SIG-M5 treated with dmso at 0.1 percent for 504 hours (cell line): ENCODE data around the gene DCAF6.
"Not testable (repeated sequence)": the region's sequence is repeated elsewhere in the genome, so short reads cannot be mapped to it uniquely, and the experiment has no call there.

Experiments
- DNase-seq: peaks from one replicate; lab custom pipeline; 2025; ENCODE audit not compliant: unreplicated experiment; lab: John Stamatoyannopoulos, UW

The DCAF6 gene

DNA sequence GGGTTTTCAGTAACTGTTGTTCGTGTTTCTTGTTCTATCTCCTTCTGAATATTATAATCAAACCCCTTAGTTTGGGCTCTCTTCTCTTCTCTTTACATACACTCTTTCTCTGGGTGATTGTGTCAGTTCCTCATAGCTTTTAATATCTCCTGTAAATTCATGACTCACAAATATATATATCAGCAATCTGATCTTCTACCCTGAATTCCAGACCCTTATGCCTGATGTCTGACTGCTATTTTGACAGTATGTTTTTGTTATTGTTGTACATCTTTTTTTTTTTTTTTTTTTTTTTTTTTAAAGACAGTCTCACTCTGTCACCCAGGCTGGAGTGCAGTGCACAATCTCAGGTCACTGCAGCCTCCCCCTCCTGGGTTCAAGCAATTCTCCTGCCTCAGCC, 71.2 kb downstream of the DCAF6 start:
- DNase-seq: peak; percentile 6

DNA sequence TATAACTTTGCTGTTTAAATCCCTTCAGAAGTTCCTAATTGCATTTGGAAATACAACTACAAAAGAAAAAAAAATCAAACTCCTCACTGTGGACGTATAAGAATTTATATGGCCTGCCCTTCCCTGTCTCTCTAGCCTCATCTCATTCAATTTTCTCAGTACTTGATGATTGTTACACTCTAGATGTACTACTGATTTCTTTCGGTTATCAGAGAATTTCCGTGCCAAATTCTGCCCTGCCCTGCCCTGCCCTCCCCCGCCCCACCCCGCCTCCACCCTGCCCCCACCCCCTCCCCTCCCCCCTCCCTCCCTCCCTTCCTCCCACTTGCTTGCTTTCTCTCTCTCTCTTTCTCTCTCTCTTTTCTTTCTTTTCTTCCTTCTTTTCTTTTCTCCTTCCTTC, 72.1 kb downstream of the DCAF6 start:
- DNase-seq: no peak

DNA sequence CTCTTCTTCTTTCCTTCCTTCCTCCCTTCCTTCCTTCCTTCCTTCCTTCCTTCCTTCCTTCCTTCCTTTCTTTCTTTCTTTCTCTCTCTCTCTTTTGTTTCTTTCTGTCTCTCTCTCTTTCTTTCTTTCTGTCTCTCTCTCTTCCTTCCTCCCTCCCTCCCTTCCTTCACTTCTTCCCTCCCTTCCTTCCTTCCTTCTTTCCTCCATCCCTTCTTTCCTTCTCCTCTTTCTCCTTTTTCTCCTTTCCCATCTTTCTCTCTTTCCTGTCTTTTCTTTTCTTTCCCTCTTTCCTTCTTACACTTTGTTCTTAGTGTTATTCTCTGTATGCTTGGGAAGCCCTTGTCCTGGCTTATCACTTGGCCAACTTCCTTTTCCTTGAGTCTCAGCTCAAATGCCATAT, 72.8 kb downstream of the DCAF6 start:
- DNase-seq: no peak

DNA sequence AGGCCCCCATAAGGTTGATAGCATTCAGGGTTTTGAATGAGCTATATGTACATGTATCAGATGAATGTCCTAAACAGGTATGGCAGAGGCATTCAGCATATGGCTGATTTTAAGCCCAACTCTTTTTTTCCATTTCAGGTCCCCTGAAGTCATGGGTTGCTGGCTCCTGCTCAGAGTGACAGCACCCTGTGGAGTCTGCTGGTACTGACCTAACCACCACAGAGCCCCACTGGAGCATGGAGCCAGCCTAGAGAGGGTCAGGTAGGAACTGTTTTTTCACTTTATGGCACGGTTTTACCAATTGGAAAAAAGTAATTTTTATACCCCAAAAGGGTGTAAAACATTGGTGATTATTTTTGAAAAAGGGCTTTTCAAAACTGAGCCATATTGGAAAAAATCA, 82.9 kb downstream of the DCAF6 start:
- DNase-seq: no peak

DNA sequence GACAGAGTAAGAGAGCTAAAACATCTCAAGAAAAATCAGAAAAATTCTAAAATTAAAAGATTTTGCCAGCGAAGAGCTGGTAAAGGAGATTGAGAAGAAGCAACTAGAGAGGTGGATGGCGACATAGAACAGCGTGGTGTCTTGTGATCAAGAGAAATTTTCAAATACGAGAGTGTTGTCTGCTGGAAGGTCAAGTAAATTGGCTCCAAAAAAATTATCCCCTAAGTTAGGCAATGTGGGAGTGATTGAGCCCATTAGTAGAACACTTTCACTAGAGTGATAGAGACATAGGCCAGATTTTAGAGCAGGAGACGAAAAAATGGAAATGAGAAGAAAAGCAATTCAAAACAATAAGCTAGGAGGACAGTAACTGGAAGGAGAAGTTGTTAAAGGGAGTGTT, 94.7 kb downstream of the DCAF6 start:
- DNase-seq: no peak

DNA sequence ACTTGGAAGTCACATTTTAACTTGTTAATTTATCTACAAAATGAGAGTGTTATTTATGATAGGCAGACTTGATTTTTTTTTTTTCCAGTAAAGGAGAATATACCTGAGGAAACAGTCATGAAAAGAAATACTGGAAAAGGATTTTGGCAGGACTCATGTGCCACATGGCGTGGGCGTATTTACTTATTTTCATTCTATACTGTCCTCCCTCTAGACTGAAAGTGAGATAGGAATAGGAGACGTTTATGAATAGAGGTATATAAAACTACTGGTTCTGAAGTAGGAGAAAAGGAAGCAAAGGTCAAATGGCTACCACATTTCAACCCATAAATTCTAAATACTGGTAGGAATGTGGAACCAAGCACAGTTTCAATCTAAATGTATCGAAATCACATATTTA, 95.1 kb downstream of the DCAF6 start:
- DNase-seq: no peak

DNA sequence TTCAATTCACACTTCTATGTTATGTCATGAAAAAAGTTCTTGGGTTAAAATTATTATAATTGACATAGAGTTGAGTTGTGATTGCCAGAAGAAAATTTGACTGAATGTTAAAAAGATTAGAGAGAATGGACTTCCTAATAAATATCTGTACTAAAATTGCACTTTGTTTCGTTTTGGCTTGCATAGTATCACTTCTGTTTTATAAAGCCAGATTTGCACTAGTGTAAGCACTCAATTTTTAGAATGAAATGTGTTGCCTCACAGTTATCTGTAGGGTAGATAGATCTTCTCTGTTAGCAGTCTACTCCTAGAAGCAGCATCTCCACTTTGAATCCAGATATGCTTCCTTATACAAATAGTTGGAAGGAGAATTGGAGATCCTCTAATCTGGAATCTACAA, 95.5 kb downstream of the DCAF6 start:
- peak; percentile 14 for DNase-seq

DNA sequence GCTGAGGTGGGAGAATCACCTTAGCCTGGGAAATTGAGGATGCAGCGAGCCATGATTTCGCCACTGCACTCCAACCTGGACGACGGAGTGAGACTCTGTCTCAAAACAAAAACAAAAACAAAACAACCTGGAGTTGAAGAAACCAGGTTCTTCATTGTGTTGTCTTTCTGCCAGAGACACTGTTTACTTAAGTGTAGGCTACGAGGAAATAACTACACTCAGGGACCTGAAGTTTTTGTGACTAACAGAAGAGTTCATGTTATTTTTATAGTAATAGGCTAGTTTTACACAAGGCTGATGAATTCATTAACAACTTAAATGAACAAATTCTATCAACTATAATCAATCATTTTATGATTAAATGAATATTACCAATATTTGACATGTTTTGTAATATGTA, 98.9 kb downstream of the DCAF6 start:
- no peak for DNase-seq

DNA sequence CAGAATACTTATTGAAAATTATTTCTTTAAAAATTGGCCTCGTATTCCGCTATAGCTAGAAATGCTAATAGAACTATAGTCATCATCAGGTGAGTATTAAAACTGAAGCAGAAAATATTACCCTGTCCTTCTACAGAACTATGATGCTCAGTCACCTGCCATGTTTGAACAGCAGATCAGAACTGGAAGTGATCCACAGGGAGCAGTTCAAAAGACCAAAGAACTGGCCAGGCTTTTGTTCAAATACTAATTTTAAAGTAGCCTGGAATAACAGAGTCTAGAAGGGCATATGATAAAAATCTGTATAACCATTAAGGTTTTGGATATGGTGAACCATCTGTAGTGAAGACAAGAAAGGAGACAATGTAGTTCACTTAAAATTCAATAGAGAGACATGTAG, 105.9 kb downstream of the DCAF6 start:
- DNase-seq: no peak

DNA sequence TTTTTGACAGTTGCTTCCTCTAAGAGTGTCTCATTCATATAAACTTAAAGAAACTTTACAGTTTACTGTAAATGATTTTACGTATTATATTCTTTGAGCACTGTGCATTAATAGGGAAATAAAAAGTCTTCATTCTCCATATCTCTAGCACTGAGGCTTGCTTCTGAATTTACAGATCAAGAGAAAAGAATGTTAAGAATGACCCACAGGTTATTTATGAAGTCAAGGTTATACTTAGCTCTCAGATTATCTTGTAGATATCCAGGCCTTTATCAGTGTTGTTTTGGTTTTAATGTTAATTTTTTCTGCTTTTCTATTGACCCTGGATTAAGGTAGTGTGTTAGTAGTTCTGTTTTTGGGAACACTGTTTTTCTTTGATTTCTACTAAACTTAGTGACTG, 108.8 kb downstream of the DCAF6 start:
- DNase-seq: no peak

DNA sequence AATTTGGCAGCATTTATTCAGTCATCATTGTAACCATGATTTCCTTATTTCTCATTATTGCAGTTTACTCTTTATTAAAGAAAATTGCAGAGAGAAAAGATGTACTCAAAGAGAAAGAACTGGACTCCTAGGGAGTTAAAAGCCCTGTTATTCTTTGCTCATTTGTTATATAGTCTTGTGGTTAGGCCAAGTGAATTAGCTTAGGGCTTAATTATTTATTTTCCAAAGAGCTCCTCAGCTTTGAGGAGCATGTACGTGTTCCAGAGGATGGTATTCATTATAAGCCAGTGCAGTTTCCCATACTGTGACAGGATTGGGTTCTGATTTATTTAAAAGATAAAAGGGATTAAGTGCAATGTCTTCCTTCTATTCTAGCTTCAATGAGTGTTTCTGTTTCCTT, 113.8 kb downstream of the DCAF6 start:
- no peak for DNase-seq

DNA sequence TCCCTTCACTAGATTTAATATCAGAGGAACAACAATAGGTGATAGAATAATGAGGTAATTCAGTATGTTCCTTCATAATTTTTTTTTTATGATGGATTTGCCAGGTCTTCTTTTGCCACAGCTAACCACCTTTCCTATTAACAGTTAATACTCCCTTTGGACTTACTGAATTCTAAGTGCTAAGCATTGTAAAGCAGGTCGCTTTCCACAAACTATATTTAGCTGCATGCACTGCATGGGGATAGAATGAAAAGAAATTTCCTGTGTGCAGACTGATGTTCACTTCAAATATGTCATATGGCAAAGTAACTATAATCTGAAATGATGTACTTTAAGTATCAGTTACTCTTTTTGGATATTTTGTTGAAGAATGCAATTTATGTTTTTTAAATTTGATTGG, 114.4 kb downstream of the DCAF6 start:
- DNase-seq: no peak

DNA sequence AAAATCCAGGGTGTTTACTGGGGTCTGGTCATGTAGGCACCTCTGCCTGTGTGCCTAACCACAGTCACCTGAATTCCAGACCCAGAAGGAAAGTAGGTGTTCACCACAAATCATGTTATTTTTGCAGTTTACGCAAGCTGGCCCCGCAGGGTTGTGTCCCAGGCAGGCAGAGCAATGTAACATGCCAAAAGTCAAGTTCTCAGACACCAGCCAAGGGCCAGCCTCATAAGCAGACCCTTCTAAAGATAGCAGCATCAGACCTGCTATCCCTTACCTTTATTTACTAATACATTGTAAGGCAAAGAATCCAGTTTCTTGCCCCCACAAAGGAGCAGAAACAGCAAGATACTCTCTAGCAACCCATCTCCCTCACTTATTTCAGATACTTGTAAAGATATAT, 117.2 kb downstream of the DCAF6 start:
- DNase-seq: no peak

DNA sequence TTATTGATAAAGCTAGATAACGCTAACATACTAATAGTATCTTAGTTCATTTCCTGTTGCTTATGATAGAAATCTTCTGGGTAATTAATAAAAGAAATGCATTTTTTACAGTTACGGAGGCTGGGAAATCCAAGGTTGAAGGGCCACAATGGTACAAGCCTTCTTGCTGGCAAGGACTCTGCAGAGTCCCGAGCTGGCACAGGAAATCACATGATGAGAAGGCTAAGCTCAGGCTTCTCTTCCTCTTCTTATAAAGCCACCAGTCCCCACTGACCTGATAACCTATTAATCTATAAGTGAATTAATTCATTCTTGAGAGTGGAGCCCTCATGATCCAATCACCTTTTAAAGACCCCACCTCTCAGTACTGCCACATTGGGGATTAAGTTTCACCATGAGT, 117.6 kb downstream of the DCAF6 start:
- DNase-seq: no peak

DNA sequence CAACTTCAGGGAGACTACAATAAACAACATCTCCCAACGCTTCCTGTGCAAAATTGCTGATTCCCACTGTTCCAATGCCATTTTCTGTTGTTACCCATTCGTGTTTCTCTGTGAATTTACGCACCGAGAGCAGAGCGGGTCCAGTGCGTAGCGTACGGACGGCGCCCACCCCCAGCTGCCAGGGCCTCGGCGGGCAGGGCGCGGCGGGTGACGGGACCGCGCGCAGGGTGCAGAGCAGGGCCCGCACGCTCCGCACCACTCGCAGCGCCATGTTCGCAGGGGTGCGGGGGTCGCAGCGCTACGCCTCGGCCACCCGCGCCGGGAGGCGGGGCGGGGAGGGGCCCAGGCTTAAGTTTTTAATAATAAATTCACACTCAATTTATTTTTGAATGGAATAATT, 119.7 kb downstream of the DCAF6 start:
- DNase-seq: not testable (repeated sequence)

DNA sequence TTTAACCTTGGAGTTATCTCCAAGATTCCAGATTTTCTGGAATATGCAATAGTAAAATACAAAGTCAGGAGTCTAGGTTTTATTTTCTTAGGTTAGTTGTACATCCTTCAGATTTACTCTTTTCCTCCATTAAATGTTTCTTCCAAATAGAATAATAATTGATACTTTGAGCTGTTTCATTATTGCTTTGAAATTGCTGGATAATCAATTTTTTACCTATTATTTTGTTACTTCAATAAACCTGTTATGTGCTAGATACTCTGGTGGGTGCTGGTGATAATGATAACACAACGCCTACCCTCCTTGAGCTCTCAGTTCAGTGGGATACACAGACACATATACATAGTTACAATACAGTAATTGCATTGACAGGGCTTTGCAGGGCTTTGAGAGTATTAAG, 120.9 kb downstream of the DCAF6 start:
- DNase-seq: no peak

DNA sequence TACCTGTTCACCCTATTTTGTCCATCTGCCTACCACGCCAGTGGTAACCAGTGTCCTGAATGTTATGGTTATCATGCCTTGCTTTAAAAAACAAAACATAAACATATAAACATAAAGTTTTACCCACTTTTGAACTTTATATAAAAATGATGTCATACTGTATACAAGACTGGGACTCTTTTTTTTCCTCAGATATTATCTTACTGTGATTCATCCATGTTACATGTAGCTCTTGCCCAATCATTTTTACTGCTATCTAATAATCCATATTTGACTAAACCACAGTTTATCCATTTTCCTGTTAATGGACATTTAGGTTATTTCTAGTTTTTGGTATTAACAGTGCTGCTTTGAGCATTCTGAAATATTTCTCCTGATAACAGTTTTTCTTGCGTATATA, 121.4 kb downstream of the DCAF6 start:
- no peak for DNase-seq

DNA sequence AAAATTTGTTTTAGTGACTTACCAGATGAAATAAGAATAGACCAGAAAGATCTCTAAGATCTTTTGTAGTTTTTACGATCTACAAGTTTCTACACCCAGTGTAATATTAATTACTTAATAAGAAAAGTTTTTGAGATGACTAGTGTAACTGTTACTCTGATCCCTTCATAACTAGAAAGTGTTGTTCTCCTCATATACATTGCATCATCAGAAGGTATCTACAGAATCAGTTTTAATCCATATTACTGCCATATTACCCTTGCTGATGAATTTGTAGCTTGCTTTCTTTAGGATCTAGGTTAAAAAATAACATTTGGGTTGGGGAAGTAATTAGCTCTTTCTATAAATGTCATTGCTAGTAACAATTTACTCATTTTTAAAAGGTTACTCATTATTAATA, 127.7 kb downstream of the DCAF6 start:
- DNase-seq: no peak

DNA sequence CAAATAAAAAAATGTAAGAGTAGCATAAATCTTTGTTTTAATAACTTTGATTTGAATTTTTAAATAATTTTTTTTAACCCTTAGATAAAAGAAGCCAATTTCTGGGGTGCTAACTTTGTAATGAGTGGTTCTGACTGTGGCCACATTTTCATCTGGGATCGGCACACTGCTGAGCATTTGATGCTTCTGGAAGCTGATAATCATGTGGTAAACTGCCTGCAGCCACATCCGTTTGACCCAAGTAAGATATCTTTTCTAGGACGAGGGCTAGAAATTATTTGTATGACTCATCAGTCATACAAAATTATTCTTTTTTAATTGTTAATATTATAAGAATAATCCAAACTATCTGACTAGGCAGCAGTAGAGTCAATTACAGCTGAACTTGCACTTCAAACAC, 129.0 kb downstream of the DCAF6 start:
- DNase-seq: no peak

DNA sequence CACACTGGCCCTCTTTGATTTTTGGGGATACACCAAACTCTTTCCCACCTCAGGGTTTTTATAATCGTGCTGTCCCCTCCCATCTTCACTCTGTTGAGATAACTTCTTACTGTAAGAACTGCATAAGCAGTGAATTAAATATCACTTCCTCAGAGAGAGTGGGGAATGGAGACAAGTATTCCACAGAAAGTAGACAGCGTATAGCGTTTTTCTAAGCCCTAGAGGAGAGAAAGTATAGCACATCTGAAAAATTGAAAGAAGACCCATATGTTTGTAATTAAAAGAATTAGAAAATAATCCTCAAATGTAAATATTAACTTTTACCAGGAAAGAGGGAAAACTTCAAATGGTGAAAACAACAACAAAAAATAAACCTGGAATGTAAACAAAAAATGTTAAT, 132.9 kb downstream of the DCAF6 start:
- no peak for DNase-seq

DNA sequence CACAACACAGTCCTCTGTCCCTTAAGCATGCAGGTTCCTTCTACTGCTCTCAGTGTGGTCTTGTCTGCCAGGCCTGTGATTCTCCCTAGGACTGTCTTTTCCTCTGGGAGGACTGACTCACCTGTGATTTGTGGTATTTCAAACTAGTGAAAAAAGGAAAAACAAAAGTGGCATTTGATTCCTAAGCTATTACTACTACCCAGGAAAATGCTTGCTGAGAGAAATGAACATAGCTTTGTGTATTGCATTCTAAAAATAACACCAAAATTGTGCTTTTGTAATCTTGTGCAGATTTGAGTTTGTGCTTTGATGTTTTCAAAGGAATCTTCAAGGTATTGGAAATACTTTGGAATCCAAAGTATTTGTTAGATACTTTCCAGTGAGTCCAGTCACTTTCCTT, 143.3 kb downstream of the DCAF6 start:
- DNase-seq: no peak

DNA sequence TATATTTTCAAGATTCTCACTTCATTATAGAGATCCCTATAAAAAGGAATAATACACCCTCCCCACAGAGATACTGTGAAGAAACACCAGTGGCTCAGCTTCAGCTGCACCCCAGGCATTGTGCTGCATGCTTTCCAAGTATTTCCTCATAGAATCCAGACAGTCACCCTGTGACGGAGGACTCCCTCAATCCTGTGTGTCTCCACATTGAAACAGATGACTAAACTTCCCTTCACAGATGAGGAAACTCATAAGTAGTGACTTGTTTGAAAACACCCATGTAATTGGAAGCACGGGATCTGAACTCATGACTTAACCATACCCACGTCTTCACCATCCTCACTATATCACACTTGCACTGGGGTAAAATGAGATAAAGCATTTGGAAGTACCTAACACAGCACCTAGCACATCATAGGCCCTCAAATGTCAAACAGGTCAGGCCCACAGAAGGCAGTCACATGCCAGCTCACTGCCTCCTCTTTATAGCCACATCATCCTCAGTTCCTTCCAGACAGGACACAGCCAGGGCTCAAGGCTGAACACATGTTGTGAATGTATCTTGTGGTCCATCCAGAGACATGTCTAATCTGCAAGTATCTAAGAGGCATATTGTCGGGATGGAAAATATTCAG, 145.0 kb downstream of the DCAF6 start:
- DNase-seq: peak; percentile 31

DNA sequence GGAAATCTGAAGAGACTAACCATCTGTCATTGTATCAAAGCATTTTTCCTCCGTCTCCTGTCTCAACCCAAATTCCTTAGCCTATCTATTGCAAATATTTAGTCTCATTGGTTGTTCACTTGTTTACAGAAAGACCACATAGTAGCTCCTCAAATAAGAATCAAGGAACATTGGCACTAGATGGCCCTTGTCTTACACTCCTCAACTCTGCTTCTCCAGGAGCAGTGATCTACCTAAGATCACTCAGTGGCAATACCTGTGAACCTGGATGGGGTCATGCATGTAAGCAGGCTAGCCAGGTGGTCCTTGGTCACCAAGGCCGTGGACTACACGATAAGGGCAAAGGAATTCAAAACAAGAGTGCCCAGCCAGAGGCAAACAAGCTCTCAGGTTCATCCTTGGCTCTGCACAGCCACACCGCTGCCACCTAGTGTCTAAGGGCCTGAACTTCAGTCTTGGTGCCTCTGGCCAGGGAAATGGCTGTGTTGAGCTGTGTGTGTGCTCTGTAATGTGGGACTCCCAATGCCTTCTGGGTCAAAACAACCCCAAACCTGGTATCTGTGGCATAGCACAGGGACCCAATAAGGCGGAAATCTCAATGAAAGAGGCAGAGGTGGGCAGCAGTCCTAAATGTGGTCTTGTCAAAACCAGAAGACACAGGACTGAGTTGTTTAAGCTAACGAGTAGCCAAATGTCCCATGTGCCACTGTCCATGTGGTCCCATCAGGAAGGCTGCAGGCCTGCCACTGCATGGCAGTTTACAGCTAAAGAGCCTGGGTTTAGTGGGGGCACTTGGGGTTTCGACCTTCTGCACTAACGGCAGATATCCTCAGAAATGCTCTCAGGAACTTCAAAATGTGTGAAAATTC, 145.8 kb downstream of the DCAF6 start:
- DNase-seq: peak; percentile 81
